Coronary artery (tissue), 2 donors: Measurements from ENCODE around the gene SEMA3E.
"Not testable (repeated sequence)": the region's sequence is repeated elsewhere in the genome, so short reads cannot be mapped to it uniquely, and the experiment has no call there.

Source experiments
- DNase-seq: peaks from one replicate; pipeline ENCODE4 v3.0.0-alpha.2; 2017; ENCODE audit warnings: low spot score
- H3K27ac ChIP-seq, 2 donors: fragments of 200-600 bp; sonication (generic); one replicate each; pipeline ENCODE4 v1.5.1; 2016 to 2019
- H3K4me3 ChIP-seq: fragments of 200-600 bp; sonication (generic); 2 replicates; pipeline ENCODE4 v1.5.1; 2016; ENCODE audit warnings: mild to moderate bottlenecking, moderate library complexity
- TF ChIP-seq, protein P1 (sequence below): fragments of 200-600 bp; sonication (generic); IDR thresholded peaks from one replicate; pipeline ENCODE4 v1.5.1; 2019; ENCODE audit warnings: antibody characterized with exemption

SEMA3E gene

DNA sequence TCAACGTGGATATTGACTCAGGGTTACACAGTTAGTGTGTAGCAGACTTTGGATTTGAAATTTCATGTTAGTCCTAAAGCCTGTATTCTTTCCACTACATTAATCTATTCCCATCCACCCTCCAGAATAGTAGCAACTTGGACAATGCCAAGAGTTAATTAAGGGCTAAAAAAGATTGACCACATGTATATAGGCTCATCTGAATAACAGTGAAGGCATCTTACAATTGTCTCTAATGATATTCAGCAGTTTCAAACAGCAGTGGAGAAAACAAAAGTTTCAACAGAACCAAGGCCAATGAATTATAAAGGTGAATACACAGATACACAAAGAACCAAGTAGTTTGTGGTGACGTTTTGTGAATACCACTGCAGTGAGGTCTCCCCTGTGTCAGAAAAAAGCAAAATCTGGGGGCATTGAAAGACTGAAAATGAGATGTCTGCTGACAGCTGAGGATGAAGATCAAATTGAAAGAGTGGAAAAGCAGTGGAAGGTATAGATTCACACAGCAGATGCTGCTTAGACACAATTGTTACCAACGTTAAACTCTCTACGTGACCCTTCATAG is 202.8 kb downstream of the SEMA3E start:
- H3K4me3 ChIP-seq = no peak overlapping the region
- H3K27ac ChIP-seq = no peak overlapping the region
- no peak for DNase-seq
- TF ChIP-seq, protein P1, sequence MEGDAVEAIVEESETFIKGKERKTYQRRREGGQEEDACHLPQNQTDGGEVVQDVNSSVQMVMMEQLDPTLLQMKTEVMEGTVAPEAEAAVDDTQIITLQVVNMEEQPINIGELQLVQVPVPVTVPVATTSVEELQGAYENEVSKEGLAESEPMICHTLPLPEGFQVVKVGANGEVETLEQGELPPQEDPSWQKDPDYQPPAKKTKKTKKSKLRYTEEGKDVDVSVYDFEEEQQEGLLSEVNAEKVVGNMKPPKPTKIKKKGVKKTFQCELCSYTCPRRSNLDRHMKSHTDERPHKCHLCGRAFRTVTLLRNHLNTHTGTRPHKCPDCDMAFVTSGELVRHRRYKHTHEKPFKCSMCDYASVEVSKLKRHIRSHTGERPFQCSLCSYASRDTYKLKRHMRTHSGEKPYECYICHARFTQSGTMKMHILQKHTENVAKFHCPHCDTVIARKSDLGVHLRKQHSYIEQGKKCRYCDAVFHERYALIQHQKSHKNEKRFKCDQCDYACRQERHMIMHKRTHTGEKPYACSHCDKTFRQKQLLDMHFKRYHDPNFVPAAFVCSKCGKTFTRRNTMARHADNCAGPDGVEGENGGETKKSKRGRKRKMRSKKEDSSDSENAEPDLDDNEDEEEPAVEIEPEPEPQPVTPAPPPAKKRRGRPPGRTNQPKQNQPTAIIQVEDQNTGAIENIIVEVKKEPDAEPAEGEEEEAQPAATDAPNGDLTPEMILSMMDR = no peak

DNA sequence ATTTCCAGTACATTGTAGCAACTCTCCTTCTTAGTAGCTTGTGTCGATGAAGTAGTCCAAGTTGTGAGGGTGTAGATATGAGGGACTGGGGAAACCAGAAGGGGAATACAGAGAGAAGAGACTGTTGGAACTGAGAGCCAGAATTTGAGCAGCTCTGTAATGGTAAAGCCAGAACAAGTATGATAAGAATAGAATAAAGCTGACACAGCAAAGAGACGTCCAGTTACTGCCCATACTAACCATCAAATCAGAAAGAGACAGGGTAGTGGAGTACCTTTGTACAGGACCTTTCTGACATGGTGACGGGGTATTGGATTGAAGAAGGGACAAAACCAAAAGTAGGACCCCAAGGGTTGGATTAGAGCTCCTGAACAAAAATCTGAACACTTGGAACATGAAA is 206.0 kb downstream of the SEMA3E start:
- no peak for DNase-seq
- H3K27ac ChIP-seq = no peak overlapping the region
- TF ChIP-seq, protein P1 = no peak
- no peak overlapping the region for H3K4me3 ChIP-seq

DNA sequence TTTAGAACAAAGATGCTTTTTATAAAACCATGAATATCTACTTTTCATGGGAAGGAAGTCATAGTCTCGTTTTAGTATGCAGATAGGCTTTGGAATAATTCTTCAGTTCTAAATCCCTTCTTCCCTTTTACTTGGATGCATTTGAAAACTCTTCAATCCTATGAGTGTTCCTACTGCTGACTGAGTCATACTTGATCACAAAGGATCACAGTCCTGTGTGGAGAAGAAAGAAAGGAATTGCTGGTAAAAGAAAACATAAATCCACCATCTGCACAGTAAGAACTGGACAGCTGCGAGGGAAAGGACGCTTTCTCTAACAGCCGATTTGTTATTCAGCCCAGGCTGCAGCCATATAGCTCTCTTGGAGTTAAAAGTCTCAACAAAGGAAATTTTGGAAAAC is 209.9 kb downstream of the SEMA3E start:
- Histone ChIP-seq H3K4me3 (no peak overlapping the region), H3K27ac (no peak overlapping the region)
- no peak for DNase-seq
- TF ChIP-seq, protein P1 = no peak

DNA sequence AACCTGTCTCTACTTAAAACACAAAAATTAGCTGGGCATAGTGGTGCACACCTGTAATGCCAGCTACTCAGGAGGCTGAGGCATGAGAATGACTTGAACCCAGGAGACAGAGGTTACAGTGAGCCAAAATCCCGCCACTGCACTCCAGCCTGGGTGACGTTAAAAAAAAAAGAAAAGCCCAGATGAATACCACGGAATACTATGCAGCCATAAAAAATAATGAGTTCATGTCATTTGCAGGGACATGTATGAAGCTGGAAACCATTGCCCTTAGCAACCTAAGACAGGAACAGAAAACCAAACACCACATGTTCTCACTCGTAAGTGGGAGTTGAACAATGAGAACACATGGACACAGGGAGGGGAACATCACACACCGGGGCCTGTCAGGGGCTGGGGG is 218.7 kb downstream of the SEMA3E start:
- H3K4me3 ChIP-seq, DNase-seq, H3K27ac ChIP-seq: not testable (repeated sequence)

DNA sequence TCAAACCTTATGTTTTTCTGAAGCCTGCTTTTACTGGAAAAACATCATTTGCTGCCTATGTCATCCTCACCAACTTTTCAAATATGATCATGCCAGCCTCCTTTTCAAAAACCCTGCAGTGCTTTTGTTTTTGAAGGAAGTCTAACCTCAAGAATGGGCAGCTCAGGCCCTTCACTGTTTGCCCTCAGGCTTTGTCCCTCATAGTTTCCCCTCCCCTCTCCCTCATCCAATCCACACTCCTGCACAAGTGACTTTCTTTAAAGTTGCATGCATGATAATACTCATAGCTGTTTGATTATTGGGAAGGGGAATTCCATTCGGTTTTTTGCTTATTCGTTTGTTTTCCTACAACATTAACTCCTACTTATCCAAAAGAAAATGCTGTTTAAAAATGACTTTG is 219.4 kb downstream of the SEMA3E start:
- H3K4me3 ChIP-seq = no peak overlapping the region
- TF ChIP-seq, protein P1 = no peak
- no peak for DNase-seq
- no peak overlapping the region for H3K27ac ChIP-seq

DNA sequence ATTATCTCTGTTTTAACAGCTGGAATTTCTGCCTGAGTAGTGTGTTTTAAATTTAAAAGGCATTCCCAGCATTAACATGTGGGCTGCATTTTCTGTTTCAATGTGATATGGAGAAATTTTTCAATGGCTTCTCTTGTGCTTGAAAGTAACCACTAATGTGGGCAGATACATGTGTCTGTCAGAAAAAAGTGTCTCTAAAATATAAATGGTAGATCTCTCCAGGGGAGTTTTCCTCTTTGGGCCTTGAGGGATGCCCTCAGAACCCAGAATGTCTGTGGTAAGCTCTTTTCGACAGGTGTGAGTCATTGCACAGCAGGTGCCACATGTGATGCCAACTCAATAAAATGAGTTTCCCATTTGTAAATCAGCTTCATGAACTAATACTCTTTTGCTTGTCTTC is 221.1 kb downstream of the SEMA3E start:
- no peak overlapping the region for H3K27ac ChIP-seq
- H3K4me3 ChIP-seq = no peak overlapping the region
- DNase-seq = no peak
- TF ChIP-seq, protein P1 = no peak

DNA sequence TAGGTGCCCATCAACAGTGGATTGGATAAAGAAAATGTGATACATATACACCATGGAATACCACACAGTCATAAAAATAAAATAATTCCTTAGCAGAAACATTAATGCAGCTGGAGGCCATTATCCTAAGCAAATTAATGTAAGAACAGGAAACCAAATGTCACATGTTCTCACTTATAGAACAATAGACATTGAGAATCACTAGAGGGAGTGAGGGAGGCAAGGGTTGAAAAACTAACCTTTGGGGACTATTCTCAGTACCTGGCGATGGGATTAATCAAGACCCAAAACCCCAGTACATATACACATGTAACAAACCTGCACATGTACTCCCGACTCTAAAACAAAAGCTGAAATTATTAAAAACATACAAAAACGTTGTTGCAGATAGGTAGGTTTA is 222.6 kb downstream of the SEMA3E start:
- no peak for DNase-seq
- Histone ChIP-seq H3K27ac (no peak overlapping the region), H3K4me3 (no peak overlapping the region)
- TF ChIP-seq, protein P1 = no peak

DNA sequence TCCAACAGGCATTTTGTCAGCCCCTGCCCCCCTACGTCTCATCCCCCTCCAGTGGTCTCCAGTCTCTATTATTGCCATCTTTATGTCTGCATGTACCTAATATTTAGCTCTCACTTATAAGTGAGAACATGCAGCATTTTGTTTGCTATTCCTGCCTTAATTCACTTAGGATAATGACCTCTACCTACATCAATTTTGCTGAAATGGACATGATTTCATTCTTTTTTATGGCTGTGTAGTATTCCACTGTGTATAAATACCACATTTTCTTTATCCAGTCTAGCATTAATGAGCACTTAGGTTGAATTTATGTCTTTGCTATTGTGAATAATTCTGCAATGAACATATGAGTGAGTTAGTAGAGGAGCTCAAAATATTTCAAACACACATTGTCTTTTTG is 229.9 kb downstream of the SEMA3E start:
- TF ChIP-seq, protein P1 = no peak
- Histone ChIP-seq H3K4me3 (no peak overlapping the region), H3K27ac (no peak overlapping the region)
- DNase-seq = no peak
